Cardiac muscle cell (in vitro differentiated cells and primary cell): Measurements from ENCODE around the gene HMCN1. TPM values are rescaled to one million over a fixed set of nuclear protein-coding genes. Genes with fewer than 3 reads are reported as not detected.
A peak's percentile ranks its signal among the peaks of the same experiment; 100 is the strongest.

Experiments
- DNase-seq, 2 donors: peaks; one replicate each; pipeline versions ENCODE4 v3.0.0 to v3.0.0-alpha.2; 2010 to 2017; ENCODE audit warnings: low read depth in 1 of 2, low spot score in 1 of 2
- H3K27ac ChIP-seq: fragments of 200-600 bp; sonication (generic); 2 replicates; pipeline ENCODE4 v1.5.1; 2016
- H3K27me3 ChIP-seq: fragments of 200-600 bp; sonication (generic); 2 replicates; pipeline ENCODE4 v1.6.0; 2016; ENCODE audit warnings: control low read depth
- H3K36me3 ChIP-seq: fragments of 200-600 bp; sonication (generic); 2 replicates; pipeline ENCODE4 v1.5.1; 2016; ENCODE audit warnings: control low read depth
- H3K4me1 ChIP-seq: fragments of 200-600 bp; sonication (generic); 2 replicates; pipeline ENCODE4 v1.8.1; 2017; ENCODE audit warnings: low read depth, mild to moderate bottlenecking, mixed run types
- H3K4me3 ChIP-seq: fragments of 200-600 bp; sonication (generic); 2 replicates; pipeline ENCODE4 v1.5.1; 2016; ENCODE audit warnings: mild to moderate bottlenecking
- H3K9me3 ChIP-seq: fragments of 200-600 bp; sonication (generic); 2 replicates; pipeline ENCODE4 v1.5.1; 2017; ENCODE audit warnings: low read depth, mild to moderate bottlenecking, control low read depth
- CTCF ChIP-seq: IDR thresholded peaks from 2 replicates; pipeline ENCODE4 v1.5.1; 2012; ENCODE audit warnings: low read depth, mild to moderate bottlenecking, low read length
- polyA plus RNA-seq: library from polyadenylated mRNA; unstranded; fragments of >200 nt; fragmentation: Nextera tagmentation; extraction: Ambion mirVana; gene quantifications from 2 replicates; pipeline ENCODE4 v1.2.1, GENCODE V29; 2016
- total RNA-seq: library from RNA; depleted of rRNA; stranded (reverse); fragments of >200 nt; gene quantifications from 2 replicates; pipeline ENCODE4 v1.2.3, GENCODE V29; 2016

HMCN1 gene
- total and polyA plus RNA-seq, 2 experiments from 2014 or later = 4.9 to 28.5 TPM

- no peaks in the 10 kb centered on the region for H3K9me3 ChIP-seq
- no peaks in the 10 kb centered on the region for H3K27me3 ChIP-seq
- no peak overlapping the region for H3K4me3 ChIP-seq
- H3K36me3 ChIP-seq = no peaks in the 10 kb centered on the region
- no peak for TF ChIP-seq CTCF
- no peak for DNase-seq
- H3K4me1 ChIP-seq = no peaks in the 10 kb centered on the region
- no peak overlapping the region for H3K27ac ChIP-seq
These were observed 114.8 kb downstream of the HMCN1 start for GRCh38 chr1:185849014-185849413.

DNA sequence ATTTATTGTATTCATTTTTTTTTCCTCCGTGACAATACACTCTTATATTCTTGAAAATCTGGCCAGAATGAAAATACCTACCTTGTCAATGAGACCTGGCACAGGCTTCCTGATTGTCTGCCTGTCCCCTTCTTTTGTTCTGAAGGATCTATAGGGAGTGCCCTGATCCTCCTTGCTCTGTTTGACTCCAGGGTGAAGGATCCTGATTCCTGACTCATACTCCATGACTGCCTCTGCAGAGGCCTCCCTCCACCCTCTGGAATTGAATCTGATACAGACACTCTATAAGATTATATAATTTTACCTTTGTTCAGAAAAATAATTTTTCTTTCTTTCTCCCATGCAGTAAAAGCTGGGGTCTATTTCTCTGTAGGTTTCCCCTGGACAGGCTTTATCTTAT lies 116.2 kb downstream of the HMCN1 start:
- H3K27me3 ChIP-seq = no peaks in the 10 kb centered on the region
- H3K4me1 ChIP-seq = no peaks in the 10 kb centered on the region
- TF ChIP-seq CTCF = no peak
- no peaks in the 10 kb centered on the region for H3K36me3 ChIP-seq
- no peak for DNase-seq
- no peak overlapping the region for H3K4me3 ChIP-seq
- no peaks in the 10 kb centered on the region for H3K9me3 ChIP-seq
- H3K27ac ChIP-seq = peak overlapping the region; percentile 12

GRCh38 chr1:185853739-185854138 lies 119.5 kb downstream of the HMCN1 start:
- Histone ChIP-seq H3K9me3 (no peaks in the 10 kb centered on the region), H3K27ac (no peak overlapping the region), H3K36me3 (no peaks in the 10 kb centered on the region), H3K4me3 (no peak overlapping the region), H3K27me3 (no peaks in the 10 kb centered on the region), H3K4me1 (no peaks in the 10 kb centered on the region)
- TF ChIP-seq CTCF = no peak
- DNase-seq = peak in 1 of 2 donors; percentile 81

GRCh38 chr1:185856482-185856881 lies 122.3 kb downstream of the HMCN1 start:
- no peak for TF ChIP-seq CTCF
- no peak overlapping the region for H3K4me3 ChIP-seq
- no peaks in the 10 kb centered on the region for H3K27me3 ChIP-seq
- H3K27ac ChIP-seq = no peak overlapping the region
- DNase-seq = no peak
- no peaks in the 10 kb centered on the region for H3K36me3 ChIP-seq
- H3K9me3 ChIP-seq = no peaks in the 10 kb centered on the region
- peaks cover 7% of the 10 kb centered on the region for H3K4me1 ChIP-seq

- H3K27ac ChIP-seq = no peak overlapping the region
- no peak for DNase-seq
These were observed 123.3 kb downstream of the HMCN1 start for GRCh38 chr1:185857442-185857841.

More at GRCh38 chr1:185857442-185857841, 123.3 kb downstream of the HMCN1 start:
- TF ChIP-seq CTCF = no peak
- H3K4me3 ChIP-seq = no peak overlapping the region
- no peaks in the 10 kb centered on the region for H3K27me3 ChIP-seq
- peaks cover 7% of the 10 kb centered on the region for H3K4me1 ChIP-seq
- no peaks in the 10 kb centered on the region for H3K36me3 ChIP-seq
- H3K9me3 ChIP-seq = no peaks in the 10 kb centered on the region
